Epidermal melanocyte (primary cell): ENCODE results near the gene VSIG10.
"Not testable (repeated sequence)": the region's sequence is repeated elsewhere in the genome, so short reads cannot be mapped to it uniquely, and the experiment has no call there.

Experiments used
- DNase-seq: peaks from one replicate; pipeline ENCODE4 v3.0.0; 2011; ENCODE audit warnings: low spot score; ENCODE audit not compliant: insufficient read length

The VSIG10 gene

DNA sequence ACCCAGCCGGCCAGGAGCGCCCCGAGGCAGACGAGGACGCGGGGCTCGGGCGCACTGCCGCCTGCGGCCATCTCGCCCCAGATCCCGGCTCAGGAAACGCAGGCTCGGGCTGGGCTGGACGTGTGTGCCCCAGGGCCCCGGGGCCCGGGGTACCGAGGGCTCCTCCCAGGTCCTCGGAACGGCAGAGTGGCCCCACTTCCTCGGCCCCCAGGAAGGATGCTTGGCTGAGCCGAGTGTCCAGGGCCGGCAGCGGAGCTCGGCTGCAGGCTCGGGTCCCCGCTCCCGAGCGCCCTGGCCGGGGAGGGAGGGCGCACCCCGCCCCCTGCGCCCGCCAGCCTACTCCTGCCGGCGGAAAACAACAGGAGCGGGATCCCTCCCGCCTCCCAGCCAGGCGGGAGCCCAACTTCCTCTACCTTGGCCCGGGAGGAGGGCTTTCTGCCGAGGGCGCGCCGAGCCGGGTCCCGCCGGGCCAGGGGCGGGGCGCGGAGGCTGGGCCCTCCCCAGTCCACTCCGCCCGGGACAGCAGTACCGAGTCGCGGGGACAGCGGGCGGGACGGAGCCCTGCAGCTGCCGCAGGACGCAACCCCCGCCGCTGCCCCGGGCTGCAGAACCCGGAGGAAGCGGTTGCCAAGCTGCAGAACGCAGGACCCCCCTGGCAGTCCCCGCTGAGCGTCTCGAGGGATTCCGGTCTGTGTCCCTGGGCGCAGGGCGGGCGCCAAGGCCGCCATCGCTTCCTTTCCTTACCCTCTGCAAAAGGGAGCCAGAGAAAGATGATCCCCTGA is at the start of gene VSIG10:
VSIG10 (minus strand) TSS at position 411 of the 782 bp plus-strand sequence; CDS start at position 71, 340 bp downstream.
- DNase-seq, result peak; percentile 66

GRCh38 chr12:118151755-118152154 is 47.9 kb upstream of the VSIG10 start:
- no peak for DNase-seq

DNA sequence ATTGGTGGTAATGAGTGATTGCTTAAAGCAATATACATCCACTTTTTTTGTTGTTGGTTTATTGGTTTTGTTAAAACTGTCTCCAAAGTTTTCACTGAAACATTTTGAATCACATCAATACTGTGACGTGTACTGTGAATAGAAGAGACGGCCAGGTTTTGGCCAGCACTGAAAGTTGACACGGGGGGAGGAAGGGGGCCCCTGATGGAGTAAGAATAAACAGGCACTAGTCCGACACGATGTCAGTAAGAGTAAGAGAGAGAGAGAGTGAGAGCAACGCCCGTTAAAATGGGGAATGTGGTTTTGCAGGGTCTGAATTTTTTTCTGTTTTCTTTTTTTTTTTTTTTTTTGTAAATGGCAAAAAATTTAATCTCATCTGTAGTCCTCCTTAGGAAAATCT is 46.8 kb upstream of the VSIG10 start:
- no peak for DNase-seq

DNA sequence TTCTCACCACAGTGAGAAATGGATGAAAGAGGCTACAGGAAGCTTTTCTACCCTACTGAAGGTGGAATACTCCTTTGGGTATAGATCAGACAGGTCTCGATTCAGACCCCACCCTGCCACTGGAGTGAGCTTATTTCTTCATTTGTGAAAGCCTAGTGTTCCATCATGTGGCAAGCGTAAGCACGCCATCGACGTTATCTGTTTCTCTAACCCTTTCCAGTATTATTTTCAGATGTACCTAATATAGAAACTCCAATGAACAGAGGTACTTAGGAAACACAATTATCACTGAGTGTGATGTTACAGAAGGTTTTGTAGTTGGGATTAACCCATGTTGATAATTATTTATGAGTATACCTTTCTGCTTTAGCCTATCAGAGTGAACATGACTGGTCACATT is 44.5 kb upstream of the VSIG10 start:
- DNase-seq, result no peak

- no peak for DNase-seq
These were observed 42.0 kb upstream of the VSIG10 start for GRCh38 chr12:118145798-118146156.

- no peak for DNase-seq
These were observed 41.4 kb upstream of the VSIG10 start for GRCh38 chr12:118145113-118145797.

DNA sequence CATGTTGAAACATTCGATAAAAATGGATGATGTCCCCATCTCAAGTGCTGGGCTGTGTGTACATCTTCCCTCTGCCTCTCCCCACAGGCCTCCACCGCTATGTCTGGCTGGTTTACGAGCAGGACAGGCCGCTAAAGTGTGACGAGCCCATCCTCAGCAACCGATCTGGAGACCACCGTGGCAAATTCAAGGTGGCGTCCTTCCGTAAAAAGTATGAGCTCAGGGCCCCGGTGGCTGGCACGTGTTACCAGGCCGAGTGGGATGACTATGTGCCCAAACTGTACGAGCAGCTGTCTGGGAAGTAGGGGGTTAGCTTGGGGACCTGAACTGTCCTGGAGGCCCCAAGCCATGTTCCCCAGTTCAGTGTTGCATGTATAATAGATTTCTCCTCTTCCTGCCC is 40.7 kb upstream of the VSIG10 start:
- DNase-seq, result no peak

DNA sequence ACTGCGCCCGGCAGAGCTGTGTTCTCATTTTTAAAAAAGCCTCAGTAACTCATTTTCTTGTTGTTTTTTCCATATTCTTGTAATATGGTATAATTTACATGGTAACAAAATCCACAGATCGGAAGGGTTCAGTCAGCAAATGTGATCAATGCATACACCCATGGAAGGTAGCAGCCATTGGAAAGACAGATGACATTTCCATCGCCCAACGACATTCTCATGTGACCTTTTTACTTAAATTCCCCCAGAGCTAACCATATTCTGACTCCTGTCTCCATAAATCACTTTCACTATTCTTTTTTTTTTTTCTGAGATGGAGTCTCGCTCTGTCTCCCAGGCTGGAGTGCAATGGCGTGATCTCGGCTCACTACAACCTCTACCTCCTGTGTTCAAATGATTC is 37.0 kb upstream of the VSIG10 start:
- DNase-seq, result no peak

- DNase-seq, result no peak
These were observed 33.4 kb upstream of the VSIG10 start for GRCh38 chr12:118137148-118137678.

GRCh38 chr12:118136559-118137003 is 32.8 kb upstream of the VSIG10 start:
- DNase-seq, result no peak

DNA sequence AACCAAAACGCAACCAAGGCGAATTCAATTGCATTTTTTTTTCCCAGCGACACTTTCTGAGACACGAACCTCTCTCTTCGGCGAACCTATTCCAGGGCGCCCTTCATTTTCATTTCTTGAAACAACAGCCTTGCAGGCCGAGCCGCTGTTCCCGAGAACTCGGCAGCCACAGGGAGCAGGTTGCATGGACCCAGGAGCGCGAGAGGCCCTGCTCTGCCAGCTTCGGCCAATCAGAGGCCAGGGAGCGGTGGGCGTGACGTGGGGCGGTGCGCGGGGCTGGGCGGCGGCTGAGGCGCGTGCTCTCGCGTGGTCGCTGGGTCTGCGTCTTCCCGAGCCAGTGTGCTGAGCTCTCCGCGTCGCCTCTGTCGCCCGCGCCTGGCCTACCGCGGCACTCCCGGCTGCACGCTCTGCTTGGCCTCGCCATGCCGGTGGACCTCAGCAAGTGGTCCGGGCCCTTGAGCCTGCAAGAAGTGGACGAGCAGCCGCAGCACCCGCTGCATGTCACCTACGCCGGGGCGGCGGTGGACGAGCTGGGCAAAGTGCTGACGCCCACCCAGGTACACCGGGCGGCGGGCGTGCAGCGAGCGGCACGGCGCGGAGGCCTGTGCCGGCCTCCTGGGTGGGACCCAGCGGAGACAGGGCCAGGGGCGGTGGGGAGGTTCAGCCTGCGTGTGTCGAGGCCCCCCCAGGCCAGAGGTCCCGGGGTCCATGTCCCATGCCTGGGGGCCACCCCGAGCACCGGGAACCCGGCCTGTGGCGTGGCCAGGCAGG is 32.2 kb upstream of the VSIG10 start, which contains the start of gene PEBP1:
PEBP1 (plus strand) TSS at position 337 of the 771 bp plus-strand sequence; CDS start at position 423, 86 bp downstream.
- peak; percentile 93 for DNase-seq

- not testable (repeated sequence) for DNase-seq
These were observed 25.6 kb upstream of the VSIG10 start for GRCh38 chr12:118129436-118129835.

- DNase-seq, result no peak
These were observed 24.1 kb upstream of the VSIG10 start for GRCh38 chr12:118127867-118128266.

DNA sequence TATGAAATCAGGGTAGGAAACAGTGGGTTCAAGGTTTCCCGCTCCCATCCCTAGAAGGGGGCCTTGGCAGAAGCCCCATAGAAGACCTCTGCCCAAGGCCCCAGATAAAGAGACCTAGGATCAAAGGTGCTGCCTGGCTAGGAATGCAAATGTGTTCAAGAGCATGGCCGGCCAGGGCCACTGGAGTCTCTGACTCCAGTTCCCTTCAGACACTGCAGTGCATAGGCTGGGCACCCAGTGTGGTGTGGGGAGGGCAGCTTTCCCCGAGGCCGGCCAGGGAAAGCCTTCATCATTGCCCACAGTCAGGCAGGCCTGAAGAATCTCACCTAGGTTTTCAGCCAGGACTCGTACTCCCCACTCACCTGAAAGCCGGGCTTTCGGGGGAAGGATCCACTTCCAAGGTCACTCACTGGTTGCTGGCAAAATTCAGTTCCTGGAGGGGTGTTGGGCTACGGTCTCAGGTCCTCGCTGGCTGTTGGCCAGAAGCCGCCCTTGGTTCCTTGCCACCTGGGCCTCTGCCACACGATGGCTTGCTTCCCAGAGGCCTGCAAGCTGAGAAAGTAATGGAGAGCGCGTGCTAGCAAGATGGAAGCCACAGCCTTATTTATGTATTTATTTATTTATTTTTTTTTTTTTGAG is 22.4 kb upstream of the VSIG10 start:
- no peak for DNase-seq

- no peak for DNase-seq
These were observed 21.9 kb upstream of the VSIG10 start for GRCh38 chr12:118125743-118126118.

GRCh38 chr12:118124333-118124874 is 20.6 kb upstream of the VSIG10 start:
- no peak for DNase-seq

GRCh38 chr12:118122264-118122663 is 18.5 kb upstream of the VSIG10 start:
- DNase-seq, result no peak

- peak; percentile 91 for DNase-seq
These were observed 17.0 kb upstream of the VSIG10 start for GRCh38 chr12:118120579-118121363.

DNA sequence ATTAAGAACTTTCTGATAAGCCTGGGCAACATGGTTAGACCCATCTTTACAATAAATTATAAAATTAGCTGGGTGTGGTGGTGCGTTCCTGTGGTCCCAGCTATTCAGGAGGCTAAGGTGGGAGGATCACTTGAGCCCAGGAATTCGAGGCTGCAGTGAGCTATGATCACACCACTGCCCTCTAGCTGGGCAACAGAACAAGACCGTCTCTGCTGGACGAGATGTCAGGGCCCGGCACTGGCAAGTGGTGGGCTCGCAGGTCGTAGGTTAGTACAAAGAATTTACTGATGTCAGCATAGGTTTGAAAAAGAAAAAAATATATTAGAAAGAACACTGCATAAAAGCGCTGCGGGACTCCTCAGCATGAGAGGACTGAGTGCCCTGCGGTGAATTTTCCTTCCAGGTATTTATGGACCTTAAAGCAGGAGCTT is 15.7 kb upstream of the VSIG10 start:
- DNase-seq, result no peak

GRCh38 chr12:118109088-118109487 is 5.3 kb upstream of the VSIG10 start:
- DNase-seq, result no peak
